DND-41 (cell line): ENCODE results near the gene PCLO.

Source experiments
- ATAC-seq: fragments of 200-7000 bp; cut with Tn5 transposase; 3 replicates; pipeline ENCODE4 v1.9.1; 2021; ENCODE audit warnings: low read depth; ENCODE audit not compliant: insufficient read depth
- DNase-seq: peaks from one replicate; pipeline ENCODE4 v3.0.0-alpha.2; 2020
- H2AFZ ChIP-seq: 2 replicates; pipeline ENCODE4 v1.6.0; 2012; ENCODE audit warnings: low read depth, low read length
- H3K27ac ChIP-seq: 2 replicates; pipeline ENCODE4 v1.5.1; 2012; ENCODE audit warnings: low read length, inconsistent platforms
- H3K27me3 ChIP-seq: fragments of 200-600 bp; sonication (generic); 2 replicates; pipeline ENCODE4 v1.6.0; 2012; ENCODE audit warnings: low read length, mild to moderate bottlenecking, inconsistent platforms; ENCODE audit not compliant: insufficient read depth, poor library complexity
- H3K36me3 ChIP-seq: 2 replicates; pipeline ENCODE4 v1.5.1; 2012; ENCODE audit warnings: low read length, inconsistent platforms; ENCODE audit not compliant: insufficient read depth
- H3K4me1 ChIP-seq: 2 replicates; pipeline ENCODE4 v1.5.1; 2012; ENCODE audit warnings: mild to moderate bottlenecking, low read length; ENCODE audit not compliant: insufficient read depth
- H3K4me2 ChIP-seq: 2 replicates; pipeline ENCODE4 v1.6.0; 2012; ENCODE audit warnings: mild to moderate bottlenecking, moderate library complexity, low read length, inconsistent platforms; ENCODE audit not compliant: insufficient read depth
- H3K4me3 ChIP-seq, 2 experiments: fragments of 200-600 bp in 1 of 2; shearing (Covaris generic) in 1 of 2; 2 replicates each; pipeline ENCODE4 v1.5.1; 2012 to 2016; ENCODE audit warnings: inconsistent platforms in 2 of 2, low read length in 2 of 2, mild to moderate bottlenecking in 2 of 2, low read depth in 1 of 2, moderate library complexity in 1 of 2
- H3K79me2 ChIP-seq: 2 replicates; pipeline ENCODE4 v1.6.0; 2012; ENCODE audit warnings: low read length, inconsistent platforms; ENCODE audit not compliant: insufficient read depth
- H3K9ac ChIP-seq: 2 replicates; pipeline ENCODE4 v1.6.0; 2012; ENCODE audit warnings: low read depth, mild to moderate bottlenecking, inconsistent platforms, low read length, moderate library complexity
- H3K9me3 ChIP-seq: 2 replicates; pipeline ENCODE4 v1.5.1; 2012; ENCODE audit warnings: low read length, moderate library complexity, mild to moderate bottlenecking, inconsistent platforms; ENCODE audit not compliant: insufficient read depth, severe bottlenecking
- H4K20me1 ChIP-seq: 2 replicates; pipeline ENCODE4 v1.6.0; 2012; ENCODE audit warnings: low read length; ENCODE audit not compliant: insufficient read depth
- EZH2 ChIP-seq: IDR thresholded peaks from 3 replicates; pipeline ENCODE4 v1.6.1; 2012; ENCODE audit warnings: borderline replicate concordance, low read depth, mild to moderate bottlenecking, moderate library complexity, low read length, inconsistent platforms; ENCODE audit not compliant: severe bottlenecking
- TF ChIP-seq, protein P1 (sequence below): IDR thresholded peaks from 2 replicates; pipeline ENCODE4 v1.5.1; 2012; ENCODE audit warnings: borderline replicate concordance, low read length, moderate library complexity, mild to moderate bottlenecking; ENCODE audit not compliant: poor library complexity, severe bottlenecking; ENCODE audit errors: extremely low read depth

Gene PCLO

DNA sequence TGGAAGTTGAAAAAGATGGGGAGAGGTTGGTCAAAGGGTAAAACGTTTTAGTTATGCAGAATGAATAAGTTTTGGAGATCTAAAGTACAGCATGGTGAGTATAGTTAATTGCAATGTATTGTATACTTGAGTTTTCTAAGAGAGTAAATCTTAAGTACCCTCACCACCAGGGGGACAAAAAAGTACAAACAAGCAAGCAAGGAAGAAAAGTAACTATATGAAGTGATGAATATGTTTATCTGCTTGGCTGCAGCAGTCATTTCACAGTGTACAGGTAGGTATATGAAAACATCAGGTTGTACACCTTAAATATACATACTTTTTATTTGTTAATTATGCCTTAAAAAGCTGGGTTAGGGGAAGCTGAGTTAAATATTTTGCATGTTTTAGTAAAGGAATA, 157.3 kb downstream of the PCLO start:
- Histone ChIP-seq H3K4me1 (no peaks in the 10 kb centered on the region), H3K36me3 (no peaks in the 10 kb centered on the region), H3K9me3 (no peaks in the 10 kb centered on the region), H3K9ac (no peak overlapping the region), H3K4me2 (no peak overlapping the region), H3K27me3 (no peaks in the 10 kb centered on the region), H3K27ac (no peak overlapping the region), H3K4me3 (no peak overlapping the region), H3K79me2 (no peaks in the 10 kb centered on the region), H2AFZ (no peak overlapping the region), H4K20me1 (no peaks in the 10 kb centered on the region)
- TF ChIP-seq EZH2: no peak
- TF ChIP-seq, protein P1, sequence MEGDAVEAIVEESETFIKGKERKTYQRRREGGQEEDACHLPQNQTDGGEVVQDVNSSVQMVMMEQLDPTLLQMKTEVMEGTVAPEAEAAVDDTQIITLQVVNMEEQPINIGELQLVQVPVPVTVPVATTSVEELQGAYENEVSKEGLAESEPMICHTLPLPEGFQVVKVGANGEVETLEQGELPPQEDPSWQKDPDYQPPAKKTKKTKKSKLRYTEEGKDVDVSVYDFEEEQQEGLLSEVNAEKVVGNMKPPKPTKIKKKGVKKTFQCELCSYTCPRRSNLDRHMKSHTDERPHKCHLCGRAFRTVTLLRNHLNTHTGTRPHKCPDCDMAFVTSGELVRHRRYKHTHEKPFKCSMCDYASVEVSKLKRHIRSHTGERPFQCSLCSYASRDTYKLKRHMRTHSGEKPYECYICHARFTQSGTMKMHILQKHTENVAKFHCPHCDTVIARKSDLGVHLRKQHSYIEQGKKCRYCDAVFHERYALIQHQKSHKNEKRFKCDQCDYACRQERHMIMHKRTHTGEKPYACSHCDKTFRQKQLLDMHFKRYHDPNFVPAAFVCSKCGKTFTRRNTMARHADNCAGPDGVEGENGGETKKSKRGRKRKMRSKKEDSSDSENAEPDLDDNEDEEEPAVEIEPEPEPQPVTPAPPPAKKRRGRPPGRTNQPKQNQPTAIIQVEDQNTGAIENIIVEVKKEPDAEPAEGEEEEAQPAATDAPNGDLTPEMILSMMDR: no peak
- ATAC-seq: no peak
- DNase-seq: no peak

DNA sequence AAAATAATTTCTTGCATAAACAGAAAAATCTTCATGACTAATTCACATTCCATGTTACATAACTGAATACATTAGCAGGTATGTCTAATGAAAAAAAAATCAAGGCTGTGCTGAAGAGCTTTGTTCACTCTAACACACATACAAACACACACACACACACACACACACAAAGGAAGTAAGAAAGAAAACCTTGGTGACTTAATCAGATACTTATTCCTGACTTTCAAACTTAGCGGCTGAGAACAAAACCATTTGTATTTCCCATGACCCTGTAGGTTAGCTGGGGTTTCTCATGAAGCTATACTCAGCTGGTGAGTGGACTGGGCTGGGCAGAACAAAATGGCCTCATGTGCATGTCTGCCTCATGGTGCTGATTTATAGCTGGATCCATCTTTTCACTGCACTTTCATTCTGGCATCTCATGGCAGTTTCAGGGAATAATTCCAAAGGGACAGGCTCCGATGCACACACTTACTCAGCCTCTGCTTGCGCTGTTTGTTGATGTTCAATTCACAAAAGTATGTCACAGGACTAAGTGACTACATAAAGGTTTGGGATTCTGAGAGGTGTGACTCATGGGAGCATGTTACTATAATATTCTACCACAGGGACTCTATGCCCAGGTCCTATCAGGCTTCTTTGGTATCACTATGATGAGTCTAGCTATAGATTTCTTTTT, 161.2 kb downstream of the PCLO start:
- no peak for TF ChIP-seq EZH2
- TF ChIP-seq, protein P1: no peak
- Histone ChIP-seq H3K27me3 (no peaks in the 10 kb centered on the region), H4K20me1 (no peaks in the 10 kb centered on the region), H3K9ac (no peak overlapping the region), H2AFZ (no peak overlapping the region), H3K4me3 (no peak overlapping the region), H3K36me3 (no peaks in the 10 kb centered on the region), H3K4me1 (no peaks in the 10 kb centered on the region), H3K9me3 (no peaks in the 10 kb centered on the region), H3K4me2 (no peak overlapping the region), H3K79me2 (no peaks in the 10 kb centered on the region), H3K27ac (no peak overlapping the region)
- ATAC-seq: no peak
- no peak for DNase-seq

DNA sequence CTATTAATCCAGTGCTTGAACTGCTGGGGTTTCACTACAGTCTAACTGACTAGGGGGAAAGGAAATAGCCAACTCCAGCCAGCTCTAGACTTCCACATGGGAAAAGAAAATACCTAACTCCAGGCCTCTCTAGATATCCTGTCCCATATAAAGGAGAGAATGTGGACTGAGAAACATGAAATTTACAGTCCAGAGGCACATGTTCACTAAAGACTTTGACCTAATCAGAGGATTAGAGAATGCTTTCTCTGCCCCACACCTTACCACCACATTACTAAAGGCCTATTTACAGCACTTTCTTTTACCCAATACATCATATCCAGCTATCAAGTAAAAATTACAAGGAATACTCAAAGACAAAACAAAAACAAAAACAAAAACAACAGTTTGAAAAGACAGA, 164.2 kb downstream of the PCLO start:
- no peak for TF ChIP-seq EZH2
- TF ChIP-seq, protein P1: no peak
- no peak overlapping the region for H3K27ac ChIP-seq
- H2AFZ ChIP-seq: no peak overlapping the region
- no peak overlapping the region for H3K4me3 ChIP-seq
- H4K20me1 ChIP-seq: no peaks in the 10 kb centered on the region
- H3K79me2 ChIP-seq: no peaks in the 10 kb centered on the region
- H3K9ac ChIP-seq: no peak overlapping the region
- H3K4me1 ChIP-seq: no peaks in the 10 kb centered on the region
- ATAC-seq (no peak), DNase-seq (no peak)
- no peaks in the 10 kb centered on the region for H3K9me3 ChIP-seq
- H3K4me2 ChIP-seq: no peak overlapping the region
- H3K36me3 ChIP-seq: no peaks in the 10 kb centered on the region
- H3K27me3 ChIP-seq: no peaks in the 10 kb centered on the region
